Ureter (tissue), 1 donor: ENCODE results near the gene TFF2. TPM values are rescaled to one million over a fixed set of nuclear protein-coding genes. Genes with fewer than 3 reads are reported as not detected.

Experiments used
- DNase-seq: peaks from one replicate; pipeline ENCODE4 v3.0.0-alpha.2; 2020; ENCODE audit warnings: low spot score
- total RNA-seq: library from RNA; stranded (reverse); gene quantifications from one replicate; pipeline ENCODE4 v1.2.4, GENCODE V29; 2023
- donor health status: DM: yes; HTN: yes; CAD: no.

TFF2 gene
- total RNA-seq, 1 donor from 2014 or later: not detected

- peak; percentile 37 for DNase-seq
These were observed 3.8 kb downstream of the TFF2 start for GRCh38 chr21:42346866-42347600.

GRCh38 chr21:42346441-42346840 lies 4.4 kb downstream of the TFF2 start:
- DNase-seq: peak; percentile 18

GRCh38 chr21:42344631-42345030 lies 6.2 kb downstream of the TFF2 start:
- DNase-seq: peak; percentile 32

- peak; percentile 35 for DNase-seq
These were observed 6.8 kb downstream of the TFF2 start for GRCh38 chr21:42343963-42344510.

- peak; percentile 18 for DNase-seq
These were observed 7.2 kb downstream of the TFF2 start for GRCh38 chr21:42343556-42343955.

- peak; percentile 29 for DNase-seq
These were observed 7.7 kb downstream of the TFF2 start for GRCh38 chr21:42343101-42343500.

GRCh38 chr21:42341776-42342542 lies 8.8 kb downstream of the TFF2 start:
- no peak for DNase-seq

- DNase-seq: peak; percentile 20
These were observed 10.4 kb downstream of the TFF2 start for GRCh38 chr21:42340187-42341050.

GRCh38 chr21:42338729-42339715 lies 11.8 kb downstream of the TFF2 start:
- peak; percentile 38 for DNase-seq

GRCh38 chr21:42337830-42338728 lies 12.7 kb downstream of the TFF2 start:
- peak; percentile 87 for DNase-seq

GRCh38 chr21:42337276-42337675 lies 13.5 kb downstream of the TFF2 start:
- no peak for DNase-seq

- peak; percentile 25 for DNase-seq
These were observed 14.7 kb downstream of the TFF2 start for GRCh38 chr21:42336054-42336453.

- DNase-seq: peak; percentile 20
These were observed 18.1 kb downstream of the TFF2 start for GRCh38 chr21:42332557-42333317.

GRCh38 chr21:42331660-42332059 lies 19.1 kb downstream of the TFF2 start:
- no peak for DNase-seq

- DNase-seq: no peak
These were observed 20.1 kb downstream of the TFF2 start for GRCh38 chr21:42330380-42331371.

- no peak for DNase-seq
These were observed 25.9 kb downstream of the TFF2 start for GRCh38 chr21:42324896-42325295.

GRCh38 chr21:42321845-42322244 lies 28.9 kb downstream of the TFF2 start:
- peak; percentile 33 for DNase-seq
